Right ventricle myocardium inferior (tissue), 1 donor: ENCODE data around the gene OR4C16. TPM values are rescaled to one million over a fixed set of nuclear protein-coding genes. Genes with fewer than 3 reads are reported as not detected.

Source experiments
- ATAC-seq: fragments of 200-7000 bp; cut with Tn5 transposase; one replicate; pipeline ENCODE4 v1.9.1; 2020; ENCODE audit warnings: mild to moderate bottlenecking, moderate library complexity
- DNase-seq: peaks from one replicate; pipeline ENCODE4 v3.0.0; 2021; ENCODE audit errors: missing footprints
- intact Hi-C: fragments of 100-400 bp; cut with DNase I; formaldehyde crosslinking; loops from one replicate; pipeline ENCODE4 v1.11.0; 2022
- long read RNA-seq: library from polyadenylated mRNA; unstranded; transcript quantifications from one replicate; pipeline ENCODE4 v2.0.0, GENCODE V29; 2021
- total RNA-seq: library from RNA; stranded (reverse); fragmentation: NEBNext Ultra II Directional; extraction: Animal tissue kit (Norgen Biotek cat#: 25700); gene quantifications from one replicate; pipeline ENCODE4 v1.2.1, GENCODE V29; 2021
- donor health status: DM: no; HTN: yes; CAD: no; lungs with severe emphysema.

OR4C16 gene
- total RNA-seq: not detected
- long read RNA-seq: 0 reads

GRCh38 chr11:55571828-55572227 lies at the start of gene OR4C16:
TSS of gene OR4C16 (plus strand) at chr11:55572128. CDS start at chr11:55572128, 0 bp downstream.
- intact Hi-C loops: no loop called here

GRCh38 chr11:55554169-55554568 lies 17.8 kb upstream of the OR4C16 start, which contains the start of gene OR4C15:
TSS of gene OR4C15 (plus strand) at chr11:55554469. CDS start at chr11:55554469, 0 bp downstream.
- no peak for ATAC-seq
- DNase-seq: no peak
- intact Hi-C loops: no loop called here

More at GRCh38 chr11:55571828-55572227, at the start of gene OR4C16:
- ATAC-seq (no peak), DNase-seq (no peak)

- ATAC-seq (no peak), DNase-seq (no peak)
- intact Hi-C loops: no loop called here
These were observed 620 bp downstream of the OR4C16 start for GRCh38 chr11:55572548-55572947.

- intact Hi-C loops: no loop called here
- no peak for ATAC-seq
- DNase-seq: no peak
These were observed 35.6 kb downstream of the OR4C16 start, which contains the start of gene OR4C11 for GRCh38 chr11:55607545-55607944. TSS of gene OR4C11 (minus strand) at chr11:55607645. CDS start at chr11:55604373, 3,272 bp downstream.

Other genes starting within 250 kb of the OR4C16 start
- gene OR4A16, start 228.9 kb upstream of the OR4C16 start, total RNA-seq: not detected
- gene OR4A15, start 204.2 kb upstream of the OR4C16 start, total RNA-seq: not detected
- not detected for gene OR4C15, start 17.7 kb upstream of the OR4C16 start, total RNA-seq
- not detected for gene OR4C11, start 35.5 kb downstream of the OR4C16 start, total RNA-seq
- gene OR4P4, start 63.0 kb downstream of the OR4C16 start, total RNA-seq: not detected
- gene OR4S2, start 76.2 kb downstream of the OR4C16 start, total RNA-seq: not detected
- gene OR4C6, start 90.1 kb downstream of the OR4C16 start, total RNA-seq: not detected
- gene OR5D13, start 201.3 kb downstream of the OR4C16 start, total RNA-seq: not detected
- gene OR5D14, start 223.4 kb downstream of the OR4C16 start, total RNA-seq: not detected
- gene OR5L1, start 239.2 kb downstream of the OR4C16 start, total RNA-seq: not detected
- not detected for gene OR5D18, start 247.5 kb downstream of the OR4C16 start, total RNA-seq